Umbilical cord (tissue), 2 donors: ENCODE results near the gene OR2M2. TPM values are rescaled to one million over a fixed set of nuclear protein-coding genes. Genes with fewer than 3 reads are reported as not detected.

Experiments used
- DNase-seq: peaks from one replicate; pipeline ENCODE4 v3.0.0-alpha.2; 2015; ENCODE audit warnings: low spot score
- total RNA-seq: library from RNA; depleted of rRNA; stranded (reverse); fragments of >200 nt; gene quantifications from one replicate; pipeline ENCODE4 v1.2.3, GENCODE V29; 2014; ENCODE audit warnings: low replicate concordance; ENCODE audit not compliant: insufficient read depth

Gene OR2M2, protein sequence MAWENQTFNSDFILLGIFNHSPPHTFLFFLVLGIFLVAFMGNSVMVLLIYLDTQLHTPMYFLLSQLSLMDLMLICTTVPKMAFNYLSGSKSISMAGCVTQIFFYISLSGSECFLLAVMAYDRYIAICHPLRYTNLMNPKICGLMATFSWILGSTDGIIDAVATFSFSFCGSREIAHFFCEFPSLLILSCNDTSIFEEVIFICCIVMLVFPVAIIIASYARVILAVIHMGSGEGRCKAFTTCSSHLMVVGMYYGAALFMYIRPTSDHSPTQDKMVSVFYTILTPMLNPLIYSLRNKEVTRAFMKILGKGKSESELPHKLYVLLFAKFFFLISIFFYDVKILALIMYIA
- total RNA-seq = 4.8 TPM

DNA sequence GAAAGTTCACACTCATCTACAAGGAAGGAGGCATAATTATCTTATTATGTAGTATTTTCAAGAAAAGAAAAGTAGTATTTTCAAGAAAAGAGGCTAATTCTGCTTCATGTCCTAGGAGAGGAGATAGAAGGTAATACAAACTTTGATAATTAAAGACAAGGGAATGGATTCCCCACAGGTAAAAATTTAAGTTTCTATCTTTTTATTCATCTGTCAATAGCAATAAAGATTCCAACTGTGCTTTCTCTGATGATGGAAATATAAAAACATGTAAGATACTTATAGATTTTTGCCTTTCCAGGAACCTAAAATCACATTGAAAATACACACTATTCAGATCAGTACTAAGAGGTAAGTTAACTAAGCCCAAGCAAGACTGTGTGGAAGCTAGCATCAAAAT lies at the start of gene OR2M2:
Gene OR2M2, plus strand, starts transcription at position 301 of the 400 bp plus-strand sequence. CDS start 5,165 bp downstream, outside the sequence.
- DNase-seq = no peak

- DNase-seq = no peak
These were observed 47.0 kb upstream of the OR2M2 start for GRCh38 chr1:248127653-248128052.

DNA sequence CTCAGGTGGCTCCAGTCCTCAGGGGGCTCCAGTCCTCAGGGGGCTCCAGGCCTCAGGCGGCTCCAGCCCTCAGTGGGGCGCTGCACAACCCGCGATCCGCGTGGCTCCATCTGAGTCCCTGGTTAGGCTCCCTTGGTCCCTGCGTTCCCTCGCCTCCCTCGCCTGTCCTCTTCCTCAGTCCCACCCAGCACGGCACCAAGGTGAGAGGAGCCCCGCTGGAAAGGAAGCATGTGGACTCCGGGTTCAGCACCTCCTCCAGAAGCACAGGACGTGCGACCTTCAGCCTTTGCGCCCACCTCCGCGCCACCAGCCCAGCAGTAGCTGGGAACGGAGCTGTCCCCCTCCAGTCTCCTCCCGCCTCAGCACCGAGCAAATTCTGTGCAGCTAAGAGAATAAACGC lies 37.8 kb upstream of the OR2M2 start:
- DNase-seq = no peak

DNA sequence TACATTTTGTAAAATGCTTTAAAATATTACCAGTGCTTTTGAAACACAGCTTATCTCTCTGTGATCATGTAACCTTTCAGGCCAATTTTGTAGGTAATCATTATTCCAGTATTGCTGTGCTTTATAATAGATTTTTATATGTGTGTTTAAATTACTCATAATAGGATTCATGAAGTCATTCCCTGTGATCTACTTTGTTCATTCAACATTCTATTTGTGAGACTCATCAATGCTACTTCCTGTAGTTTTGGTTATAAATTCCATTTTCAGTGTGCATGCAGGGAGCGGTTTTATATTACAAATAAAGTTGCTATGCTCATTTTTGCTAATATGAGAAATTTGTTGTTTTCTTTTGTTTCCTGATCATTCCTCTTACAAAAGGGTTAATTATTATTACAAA lies 33.8 kb upstream of the OR2M2 start:
- no peak for DNase-seq

DNA sequence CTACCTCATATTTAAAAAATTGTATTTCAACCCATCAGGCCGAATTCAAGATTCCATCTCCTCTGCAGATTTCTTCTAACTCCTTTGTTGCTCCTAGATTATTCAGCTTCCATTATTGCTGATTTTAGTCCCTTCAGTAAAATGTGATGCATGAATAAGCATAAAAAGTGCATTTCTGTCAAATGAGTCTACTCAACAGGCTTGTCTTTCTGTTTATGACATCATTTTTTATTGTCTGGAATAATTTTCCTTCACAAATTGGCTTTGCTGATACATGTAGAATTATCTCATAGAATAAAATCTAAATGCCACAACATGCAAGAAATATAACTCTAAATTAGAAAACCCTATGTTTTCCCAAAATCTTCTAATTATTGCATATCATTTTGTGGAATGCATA lies 31.3 kb upstream of the OR2M2 start:
- DNase-seq = no peak

- no peak for DNase-seq
These were observed 30.0 kb upstream of the OR2M2 start, which contains the start of gene OR2M5 for GRCh38 chr1:248144513-248145198. OR2M5 (plus strand) TSS chr1:248145148; CDS start chr1:248145148, 0 bp downstream.

DNA sequence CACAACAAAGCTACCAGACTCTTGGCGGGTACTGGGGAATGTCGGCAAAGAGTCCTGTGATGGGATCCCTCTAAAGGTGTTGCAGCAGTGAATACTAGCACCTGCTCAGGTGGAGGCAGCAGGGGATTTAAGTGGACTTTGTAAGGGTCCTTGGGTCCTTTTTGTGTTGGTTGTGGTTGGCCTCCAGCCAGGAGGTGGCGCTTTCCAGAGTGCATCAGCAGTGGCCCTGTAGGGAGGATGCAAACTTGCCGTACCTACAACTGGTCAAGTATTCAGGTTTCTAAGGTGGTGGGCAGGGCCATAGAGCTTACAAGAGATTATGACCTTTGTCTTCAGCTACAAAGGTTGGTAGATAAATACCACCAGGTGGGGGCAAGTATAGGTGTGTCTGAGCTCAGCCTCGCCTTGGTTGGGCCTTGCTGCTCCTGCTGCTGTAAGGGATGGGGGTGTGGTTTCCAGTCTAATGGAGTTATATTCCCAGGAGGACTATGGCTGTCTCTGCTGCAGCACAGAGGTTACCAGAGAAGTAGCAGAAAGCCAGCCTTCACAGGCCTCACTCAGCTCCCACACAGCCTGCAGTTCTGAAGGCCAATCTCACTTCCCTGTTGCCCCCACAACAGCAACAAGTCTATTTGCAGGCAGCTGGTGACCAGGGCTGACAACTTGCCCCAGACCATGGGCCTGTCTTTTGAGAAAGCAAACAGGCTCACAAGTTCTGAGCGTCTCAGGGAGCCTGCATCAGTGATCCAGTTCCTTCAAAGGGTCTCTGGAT lies 22.4 kb upstream of the OR2M2 start:
- no peak for DNase-seq

DNA sequence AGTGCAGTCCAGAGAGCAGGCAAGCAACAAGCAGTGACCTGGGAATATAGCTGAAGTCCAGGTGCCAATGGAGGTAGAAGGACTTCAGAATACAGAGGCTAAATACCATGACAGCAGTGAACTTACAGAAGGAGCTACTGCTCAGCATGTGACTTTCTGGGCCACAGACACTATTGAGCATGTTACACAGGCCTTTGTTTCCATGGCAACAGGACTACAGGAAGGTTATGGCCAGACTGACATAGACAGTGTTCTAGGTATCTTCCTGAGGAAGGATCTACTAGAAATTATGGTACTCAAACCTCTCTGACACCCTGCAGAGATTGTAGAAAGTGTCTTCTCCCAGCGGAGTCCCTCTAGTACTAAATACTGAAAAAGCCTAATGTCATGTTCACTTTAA lies 18.7 kb upstream of the OR2M2 start:
- no peak for DNase-seq

- DNase-seq = no peak
These were observed 15.9 kb upstream of the OR2M2 start for GRCh38 chr1:248158758-248159157.

DNA sequence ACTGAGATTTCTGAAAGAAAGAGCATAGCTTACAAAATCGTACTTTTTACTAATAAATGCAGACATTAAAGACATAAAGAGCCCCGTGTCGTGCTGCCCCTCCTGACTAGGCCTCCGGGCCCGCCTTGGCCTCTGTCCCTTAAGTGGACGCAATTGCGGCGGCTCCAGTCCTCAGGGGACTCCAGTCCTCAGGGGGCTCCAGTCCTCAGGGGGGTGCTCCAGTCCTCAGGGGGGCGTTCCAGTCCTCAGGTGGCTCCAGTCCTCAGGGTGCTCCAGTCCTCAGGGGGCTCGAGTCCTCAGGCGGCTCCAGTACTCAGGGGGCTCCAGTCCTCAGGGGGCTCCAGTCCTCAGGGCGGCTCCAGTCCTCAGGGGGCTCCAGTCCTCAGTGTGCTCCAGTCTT lies 10.6 kb upstream of the OR2M2 start:
- DNase-seq = no peak

GRCh38 chr1:248165186-248165585 lies 9.4 kb upstream of the OR2M2 start:
- DNase-seq = no peak

GRCh38 chr1:248183996-248184395 lies 9.4 kb downstream of the OR2M2 start:
- DNase-seq = no peak

- DNase-seq = no peak
These were observed 12.7 kb downstream of the OR2M2 start for GRCh38 chr1:248187363-248187762.

- no peak for DNase-seq
These were observed 14.4 kb downstream of the OR2M2 start for GRCh38 chr1:248189026-248189425.

- no peak for DNase-seq
These were observed 19.5 kb downstream of the OR2M2 start for GRCh38 chr1:248194117-248194516.

DNA sequence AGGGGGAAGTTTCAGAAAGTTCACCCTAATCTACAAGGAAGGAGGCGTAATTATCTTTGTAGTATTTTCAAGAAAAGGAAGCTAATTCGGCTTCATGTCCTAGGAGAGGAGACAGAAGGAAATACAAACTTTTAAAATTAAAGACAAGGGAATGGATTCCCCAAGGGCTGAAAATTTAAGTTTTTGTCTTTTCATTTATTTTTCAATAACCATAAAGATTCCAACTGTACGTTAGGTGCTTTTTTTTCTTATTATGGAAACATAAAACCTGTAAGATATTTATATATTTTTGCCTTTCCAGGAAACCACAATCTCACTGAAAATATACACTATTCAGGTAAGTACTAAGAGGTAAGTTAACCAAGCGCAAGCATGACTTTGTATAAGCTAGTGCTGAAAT lies 22.3 kb downstream of the OR2M2 start, which contains the start of gene OR2M3:
Gene OR2M3, plus strand, starts transcription at position 301 of the 400 bp plus-strand sequence. CDS start 5,803 bp downstream, outside the sequence.
- no peak for DNase-seq

GRCh38 chr1:248215880-248216279 lies 41.3 kb downstream of the OR2M2 start:
- DNase-seq = no peak

- no peak for DNase-seq
These were observed 50.9 kb downstream of the OR2M2 start for GRCh38 chr1:248225537-248225936.

DNA sequence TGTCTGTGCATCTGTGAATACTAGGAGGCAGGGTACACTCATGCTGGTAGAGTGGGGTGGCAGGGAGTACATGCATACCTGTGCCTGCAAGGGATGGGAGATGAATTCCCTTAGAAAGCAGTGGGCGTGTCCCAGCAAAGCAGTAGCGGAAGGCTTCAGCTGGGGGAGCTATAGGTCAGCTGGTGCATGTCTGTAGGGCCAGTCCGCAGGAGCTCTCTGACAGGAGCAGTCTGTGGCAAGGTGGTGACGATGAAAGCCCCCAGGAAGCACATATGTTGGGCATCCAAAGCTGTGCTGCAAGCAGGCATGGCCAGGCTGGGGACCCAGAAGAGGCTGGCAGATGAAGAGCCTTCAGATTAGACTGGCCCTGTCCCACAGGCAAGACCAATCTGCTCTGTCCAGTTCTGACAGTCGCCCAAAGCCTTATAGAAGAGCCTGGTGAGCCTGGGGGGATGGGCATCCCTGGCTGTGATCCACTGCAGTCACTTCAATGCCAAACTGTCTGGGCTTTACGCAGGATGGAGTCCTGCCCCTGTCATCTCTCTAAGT lies 54.8 kb downstream of the OR2M2 start:
- DNase-seq = no peak
